Measurements from ENCODE around the gene PPP1R11. TPM values are rescaled to one million over a fixed set of nuclear protein-coding genes. Genes with fewer than 3 reads are reported as not detected.
"Not testable (repeated sequence)": the region's sequence is repeated elsewhere in the genome, so short reads cannot be mapped to it uniquely, and the experiment has no call there.

The PPP1R11 gene
- total and polyA plus RNA-seq, 2 of the 13 experiments (the other 11 are each of a cell fraction or from before 2014, with no cell fraction given), result 32.1 to 58.9 TPM

GRCh38 chr6:30031381-30031780, 35.6 kb upstream of the PPP1R11 start:
- Histone ChIP-seq H3K4me3 (replicated peaks in 1 of 3; ENCODE audit: insufficient read depth in 1 of 3, low read depth in 2 of 3, low read length in 3 of 3) (no peak overlapping the region), H3K4me2 (ENCODE audit: low read depth, low read length) (no peak overlapping the region), H4K20me1 (ENCODE audit: insufficient read depth, low read length) (no peaks in the 10 kb centered on the region), H3K9ac (ENCODE audit: insufficient read depth, low read depth, low read length) (no peak overlapping the region), H3K4me1 (ENCODE audit: insufficient read depth, low read length) (no peaks in the 10 kb centered on the region), H2AFZ (ENCODE audit: low read length) (no peak overlapping the region), H3K79me2 (ENCODE audit: insufficient read depth, low read length) (no peaks in the 10 kb centered on the region), H3K27me3 (ENCODE audit: control insufficient read depth in 1 of 2, insufficient read depth in 2 of 2, low read length in 2 of 2) (no peaks in the 10 kb centered on the region), H3K27ac (ENCODE audit: extremely low read length, insufficient read depth, low read length) (no peak overlapping the region), H3K36me3 (replicated peaks in 1 of 2; ENCODE audit: control insufficient read depth in 1 of 2, insufficient read depth in 2 of 2, low read length in 2 of 2) (peaks cover 3 to 6% of the 10 kb centered on the region in 2 experiments; a peak in 2 of 5 replicates), H3K9me3 (ENCODE audit: low read length) (no peaks in the 10 kb centered on the region)
- CTCF ChIA-PET (ENCODE audit: low intra/inter-chr PET ratio, low total read pairs), result no interaction called here
- DNase-seq (ENCODE audit: low spot score), result no peak
- no peak for FAIRE-seq
- no peak for ATAC-seq
- POLR2A ChIA-PET, result no interaction called here
- no TSS peak for BruUV-seq (replicated peaks)
- TF ChIP-seq ADNP (CRISPR knock-in tag; IDR thresholded peaks at IDR 0.05) (no peak), ZNF652 (CRISPR knock-in tag; IDR thresholded peaks at IDR 0.05; ENCODE audit: borderline replicate concordance, low read depth) (peak; percentile 69; the same call in 1 of the 2 replicates)
- in situ Hi-C loops (cut with HindIII; ENCODE audit: extremely low pct_ligation_motif_present, low pct_unique_long_range_greater_than_20kb) (no loop called here), intact Hi-C loops (cut with micrococcal nuclease; ENCODE audit: unreplicated experiment) (no loop called here)

- peak; percentile 52; the same call in 1 of the 3 replicates for ATAC-seq
These were observed 33.6 kb upstream of the PPP1R11 start for GRCh38 chr6:30033440-30033839.

More at GRCh38 chr6:30033440-30033839, 33.6 kb upstream of the PPP1R11 start:
- CTCF ChIA-PET (ENCODE audit: low intra/inter-chr PET ratio, low total read pairs); intact Hi-C loops (cut with micrococcal nuclease; ENCODE audit: unreplicated experiment); BruUV-seq (replicated peaks); H4K20me1 ChIP-seq (ENCODE audit: insufficient read depth, low read length); H3K9ac ChIP-seq (ENCODE audit: insufficient read depth, low read depth, low read length); H3K27me3 ChIP-seq (ENCODE audit: control insufficient read depth in 1 of 2, insufficient read depth in 2 of 2, low read length in 2 of 2); in situ Hi-C loops (cut with HindIII; ENCODE audit: extremely low pct_ligation_motif_present, low pct_unique_long_range_greater_than_20kb); H3K79me2 ChIP-seq (ENCODE audit: insufficient read depth, low read length); H3K4me2 ChIP-seq (ENCODE audit: low read depth, low read length); H3K9me3 ChIP-seq (ENCODE audit: low read length); H3K4me1 ChIP-seq (ENCODE audit: insufficient read depth, low read length); H2AFZ ChIP-seq (ENCODE audit: low read length); POLR2A ChIA-PET; H3K27ac ChIP-seq (ENCODE audit: extremely low read length, insufficient read depth, low read length); H3K4me3 ChIP-seq (replicated peaks in 1 of 3; ENCODE audit: insufficient read depth in 1 of 3, low read depth in 2 of 3, low read length in 3 of 3); H3K36me3 ChIP-seq (replicated peaks in 1 of 2; ENCODE audit: control insufficient read depth in 1 of 2, insufficient read depth in 2 of 2, low read length in 2 of 2): not testable (repeated sequence)
- 63% methylated on average over 5 of the region's 5 CpGs for WGBS (ENCODE audit: low lambda C conversion rate)
- DNase-seq (ENCODE audit: low spot score) (peak; percentile 40), FAIRE-seq (peak; percentile 26)
- TF ChIP-seq ZNF281 (CRISPR knock-in tag; IDR thresholded peaks at IDR 0.05; ENCODE audit: borderline replicate concordance), result peak; percentile 26; the same call in 1 of the 2 replicates
- TF ChIP-seq, protein P1, sequence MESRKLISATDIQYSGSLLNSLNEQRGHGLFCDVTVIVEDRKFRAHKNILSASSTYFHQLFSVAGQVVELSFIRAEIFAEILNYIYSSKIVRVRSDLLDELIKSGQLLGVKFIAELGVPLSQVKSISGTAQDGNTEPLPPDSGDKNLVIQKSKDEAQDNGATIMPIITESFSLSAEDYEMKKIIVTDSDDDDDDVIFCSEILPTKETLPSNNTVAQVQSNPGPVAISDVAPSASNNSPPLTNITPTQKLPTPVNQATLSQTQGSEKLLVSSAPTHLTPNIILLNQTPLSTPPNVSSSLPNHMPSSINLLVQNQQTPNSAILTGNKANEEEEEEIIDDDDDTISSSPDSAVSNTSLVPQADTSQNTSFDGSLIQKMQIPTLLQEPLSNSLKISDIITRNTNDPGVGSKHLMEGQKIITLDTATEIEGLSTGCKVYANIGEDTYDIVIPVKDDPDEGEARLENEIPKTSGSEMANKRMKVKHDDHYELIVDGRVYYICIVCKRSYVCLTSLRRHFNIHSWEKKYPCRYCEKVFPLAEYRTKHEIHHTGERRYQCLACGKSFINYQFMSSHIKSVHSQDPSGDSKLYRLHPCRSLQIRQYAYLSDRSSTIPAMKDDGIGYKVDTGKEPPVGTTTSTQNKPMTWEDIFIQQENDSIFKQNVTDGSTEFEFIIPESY (CRISPR knock-in tag; IDR thresholded peaks at IDR 0.05), result peak; percentile 30; the same call in 1 of the 2 replicates
- TF ChIP-seq FOSL2 (CRISPR knock-in tag; IDR thresholded peaks at IDR 0.05), result peak; percentile 87
- peak; percentile 56; the same call in 1 of the 2 replicates for TF ChIP-seq CEBPB (IDR thresholded peaks at IDR 0.05; ENCODE audit: borderline replicate concordance, low read depth, low read length)
- TF ChIP-seq ATF4 (CRISPR knock-in tag; IDR thresholded peaks at IDR 0.05), result peak in 1 of 2 experiments; percentile 87; a peak in 2 of 4 replicates
- TF ChIP-seq GATAD2A (CRISPR knock-in tag; IDR thresholded peaks at IDR 0.05), result peak; percentile 27; the same call in 1 of the 2 replicates
- TF ChIP-seq ZNF7 (CRISPR knock-in tag; IDR thresholded peaks at IDR 0.05), result peak; percentile 85
- 0 out of 2 replicates have a peak, but pooled peaks have one; percentile 16 for TF ChIP-seq FOXA3 (CRISPR knock-in tag; IDR thresholded peaks at IDR 0.05)
